ENCODE measurements around the gene FIGNL2.

DNA sequence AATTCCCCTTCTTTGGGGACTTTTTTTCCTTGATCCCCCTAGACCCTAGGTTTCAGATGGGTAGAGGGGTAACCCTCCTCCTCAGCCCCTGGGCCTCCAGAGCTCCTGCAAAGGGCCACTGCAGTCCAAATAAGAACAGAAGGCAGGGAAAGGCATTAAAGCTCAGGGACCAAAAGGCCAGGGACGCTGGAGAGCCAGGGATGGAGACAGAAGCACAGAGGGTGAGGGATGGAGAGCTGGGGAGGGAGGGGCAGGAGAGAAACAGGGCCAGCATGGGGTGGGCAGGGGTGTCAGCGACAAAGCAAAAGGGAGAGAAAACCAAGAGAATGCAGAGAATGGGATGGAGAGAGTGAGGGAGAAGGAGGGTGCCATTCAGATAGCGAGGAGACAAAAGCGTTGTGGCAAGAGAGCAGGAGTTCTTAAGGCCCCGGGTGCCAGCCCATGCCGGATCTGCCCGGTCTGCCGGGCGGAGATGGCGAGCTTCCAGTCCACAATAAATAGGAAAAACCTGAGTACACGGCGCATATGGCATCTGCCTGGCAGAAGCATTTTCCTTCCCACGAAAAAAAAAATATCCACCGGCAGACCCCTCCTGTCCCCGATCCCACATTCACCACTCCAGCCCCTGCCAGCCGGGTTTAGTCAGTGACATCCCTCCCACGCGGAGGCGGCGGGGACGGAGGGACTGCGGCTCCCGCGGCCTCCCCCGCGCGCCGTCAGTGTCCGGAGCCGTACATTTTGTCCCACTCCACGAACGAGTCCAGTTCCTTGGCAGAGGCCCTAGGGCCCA lies 28.6 kb downstream of the FIGNL2 start:
- TF ChIP-seq, protein P1, sequence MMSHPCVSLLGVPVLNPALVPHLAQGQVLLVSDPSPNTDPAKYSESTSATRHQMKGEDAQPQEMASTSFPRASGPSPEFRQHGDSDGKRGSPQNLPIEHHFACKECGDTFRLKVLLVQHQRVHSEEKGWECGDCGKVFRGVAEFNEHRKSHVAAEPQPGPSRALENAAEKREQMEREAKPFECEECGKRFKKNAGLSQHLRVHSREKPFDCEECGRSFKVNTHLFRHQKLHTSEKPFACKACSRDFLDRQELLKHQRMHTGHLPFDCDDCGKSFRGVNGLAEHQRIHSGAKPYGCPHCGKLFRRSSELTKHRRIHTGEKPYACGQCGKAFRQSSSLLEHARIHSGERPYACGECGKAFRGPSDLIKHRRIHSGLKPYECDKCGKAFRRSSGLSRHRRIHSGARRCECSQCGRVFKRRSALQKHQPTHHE (CRISPR knock-in tag; IDR thresholded peaks at IDR 0.05; ENCODE audit: borderline replicate concordance), result no peak
- TF ChIP-seq, protein P2, sequence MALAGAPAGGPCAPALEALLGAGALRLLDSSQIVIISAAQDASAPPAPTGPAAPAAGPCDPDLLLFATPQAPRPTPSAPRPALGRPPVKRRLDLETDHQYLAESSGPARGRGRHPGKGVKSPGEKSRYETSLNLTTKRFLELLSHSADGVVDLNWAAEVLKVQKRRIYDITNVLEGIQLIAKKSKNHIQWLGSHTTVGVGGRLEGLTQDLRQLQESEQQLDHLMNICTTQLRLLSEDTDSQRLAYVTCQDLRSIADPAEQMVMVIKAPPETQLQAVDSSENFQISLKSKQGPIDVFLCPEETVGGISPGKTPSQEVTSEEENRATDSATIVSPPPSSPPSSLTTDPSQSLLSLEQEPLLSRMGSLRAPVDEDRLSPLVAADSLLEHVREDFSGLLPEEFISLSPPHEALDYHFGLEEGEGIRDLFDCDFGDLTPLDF (CRISPR knock-in tag; IDR thresholded peaks at IDR 0.05), result no peak
- TF ChIP-seq SYNCRIP (IDR thresholded peaks at IDR 0.05; ENCODE audit: insufficient read depth, low read depth, low read length), result no peak
- no peak for TF ChIP-seq ONECUT2 (CRISPR knock-in tag; IDR thresholded peaks at IDR 0.05)
- no peak for TF ChIP-seq ZNF788 (CRISPR knock-in tag; IDR thresholded peaks at IDR 0.05; ENCODE audit: borderline replicate concordance)
- no peak for TF ChIP-seq SP1 (IDR thresholded peaks at IDR 0.05)
- no peak for TF ChIP-seq SP1 (CRISPR knock-in tag; IDR thresholded peaks at IDR 0.05)
- TF ChIP-seq FOXA1 (IDR thresholded peaks at IDR 0.05), result no peak
- TF ChIP-seq FOXA1 (CRISPR knock-in tag; IDR thresholded peaks at IDR 0.05), result no peak
- TF ChIP-seq KLF16 (CRISPR knock-in tag; IDR thresholded peaks at IDR 0.05), result no peak
- no peak for TF ChIP-seq ZNF607 (CRISPR knock-in tag; IDR thresholded peaks at IDR 0.05; ENCODE audit: borderline replicate concordance)
- TF ChIP-seq, protein P3, sequence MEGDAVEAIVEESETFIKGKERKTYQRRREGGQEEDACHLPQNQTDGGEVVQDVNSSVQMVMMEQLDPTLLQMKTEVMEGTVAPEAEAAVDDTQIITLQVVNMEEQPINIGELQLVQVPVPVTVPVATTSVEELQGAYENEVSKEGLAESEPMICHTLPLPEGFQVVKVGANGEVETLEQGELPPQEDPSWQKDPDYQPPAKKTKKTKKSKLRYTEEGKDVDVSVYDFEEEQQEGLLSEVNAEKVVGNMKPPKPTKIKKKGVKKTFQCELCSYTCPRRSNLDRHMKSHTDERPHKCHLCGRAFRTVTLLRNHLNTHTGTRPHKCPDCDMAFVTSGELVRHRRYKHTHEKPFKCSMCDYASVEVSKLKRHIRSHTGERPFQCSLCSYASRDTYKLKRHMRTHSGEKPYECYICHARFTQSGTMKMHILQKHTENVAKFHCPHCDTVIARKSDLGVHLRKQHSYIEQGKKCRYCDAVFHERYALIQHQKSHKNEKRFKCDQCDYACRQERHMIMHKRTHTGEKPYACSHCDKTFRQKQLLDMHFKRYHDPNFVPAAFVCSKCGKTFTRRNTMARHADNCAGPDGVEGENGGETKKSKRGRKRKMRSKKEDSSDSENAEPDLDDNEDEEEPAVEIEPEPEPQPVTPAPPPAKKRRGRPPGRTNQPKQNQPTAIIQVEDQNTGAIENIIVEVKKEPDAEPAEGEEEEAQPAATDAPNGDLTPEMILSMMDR (CRISPR knock-in tag; IDR thresholded peaks at IDR 0.05), result no peak
- TF ChIP-seq ZNF335 (CRISPR knock-in tag; IDR thresholded peaks at IDR 0.05), result no peak
- TF ChIP-seq ZNF558 (CRISPR knock-in tag; IDR thresholded peaks at IDR 0.05; ENCODE audit: borderline replicate concordance), result no peak

Data from HepG2 (cell line).